CD4-positive, alpha-beta memory T cell (primary cell): ENCODE data around the gene FBXL2. TPM values are rescaled to one million over a fixed set of nuclear protein-coding genes. Genes with fewer than 3 reads are reported as not detected.

ENCODE experiments used
- CTCF ChIA-PET: fragments of 350-600 bp; sonication (Branson Sonifier 250); formaldehyde crosslinking; loops from one replicate; lab custom pipeline; 2021; ENCODE audit warnings: inconsistent platforms; ENCODE audit not compliant: partially characterized antibody; lab: Charles Lee
- POLR2A ChIA-PET: fragments of 350-600 bp; sonication (Branson Sonifier 250); formaldehyde crosslinking; loops from one replicate; lab custom pipeline; 2021; ENCODE audit not compliant: partially characterized antibody; lab: Charles Lee
- DNase-seq, 5 donors: peaks; one replicate each; pipeline versions ENCODE4 v3.0.0 to v3.0.0-alpha.2; 2020 to 2022; ENCODE audit warnings: mixed read lengths in 1 of 5
- H3K27ac ChIP-seq: one replicate; pipeline ENCODE4 v1.7.0; 2013; ENCODE audit warnings: low read depth, low read length
- H3K27me3 ChIP-seq: 2 replicates; pipeline ENCODE4 v1.7.0; 2013; ENCODE audit warnings: mild to moderate bottlenecking, low read length, moderate library complexity; ENCODE audit not compliant: insufficient read depth
- H3K36me3 ChIP-seq: 2 replicates; pipeline ENCODE4 v1.7.0; 2013; ENCODE audit warnings: mild to moderate bottlenecking, low read length, moderate library complexity; ENCODE audit not compliant: insufficient read depth
- H3K4me1 ChIP-seq: 2 replicates; pipeline ENCODE4 v1.7.0; 2013; ENCODE audit warnings: mild to moderate bottlenecking, low read length, moderate library complexity; ENCODE audit not compliant: insufficient read depth
- H3K4me3 ChIP-seq, 2 donors: one replicate each; pipeline ENCODE4 v1.7.0; 2013; ENCODE audit warnings: low read length in 2 of 2, mild to moderate bottlenecking in 1 of 2
- H3K9me3 ChIP-seq, 2 donors: one replicate each; pipeline ENCODE4 v1.7.0; 2013; ENCODE audit warnings: low read length in 2 of 2, control low read depth in 1 of 2; ENCODE audit not compliant: control insufficient read depth in 1 of 2
- H3K27ac Mint-ChIP-seq, 7 donors: one replicate each; pipeline ENCODE4 v1.8.0; 2020 to 2021; ENCODE audit warnings: mixed read lengths in 7 of 7, mild to moderate bottlenecking in 6 of 7, inconsistent platforms in 3 of 7, moderate library complexity in 3 of 7
- H3K27me3 Mint-ChIP-seq, 2 donors: one replicate each; pipeline ENCODE4 v1.8.0; 2020 to 2021; ENCODE audit warnings: mixed read lengths in 2 of 2
- H3K36me3 Mint-ChIP-seq, 2 donors: one replicate each; pipeline ENCODE4 v1.8.0; 2020 to 2021; ENCODE audit warnings: mixed read lengths in 2 of 2, inconsistent platforms in 1 of 2, mild to moderate bottlenecking in 1 of 2
- H3K4me1 Mint-ChIP-seq, 4 donors: one replicate each; pipeline ENCODE4 v1.8.0; 2020 to 2021; ENCODE audit warnings: mixed read lengths in 4 of 4, mild to moderate bottlenecking in 1 of 4
- H3K4me3 Mint-ChIP-seq, 8 donors: one replicate each; pipeline ENCODE4 v1.8.0; 2020 to 2021; ENCODE audit warnings: mixed read lengths in 8 of 8, mild to moderate bottlenecking in 7 of 8, moderate library complexity in 6 of 8, inconsistent platforms in 3 of 8
- H3K9me3 Mint-ChIP-seq, 8 donors: one replicate each; pipeline ENCODE4 v1.8.0; 2020 to 2021; ENCODE audit warnings: mixed read lengths in 8 of 8, mild to moderate bottlenecking in 5 of 8, inconsistent platforms in 3 of 8, moderate library complexity in 1 of 8
- intact Hi-C: fragments of 100-400 bp; cut with micrococcal nuclease; formaldehyde crosslinking; loops from one replicate; pipeline ENCODE4 v1.15.1; 2023
- polyA plus RNA-seq, 2 donors: library from polyadenylated mRNA; unstranded; fragments of 300-500 nt; fragmentation: Illumina TruSeq; gene quantifications; one replicate each; pipeline ENCODE4 v1.2.3, GENCODE V29; 2021
- total RNA-seq, 2 experiments: library from RNA; stranded (reverse); gene quantifications; one replicate each; pipeline ENCODE4 v1.2.3, GENCODE V29; 2021

FBXL2 gene
- total and polyA plus RNA-seq, 4 experiments from 2014 or later, result 0.29 TPM; not detected in 3

DNA sequence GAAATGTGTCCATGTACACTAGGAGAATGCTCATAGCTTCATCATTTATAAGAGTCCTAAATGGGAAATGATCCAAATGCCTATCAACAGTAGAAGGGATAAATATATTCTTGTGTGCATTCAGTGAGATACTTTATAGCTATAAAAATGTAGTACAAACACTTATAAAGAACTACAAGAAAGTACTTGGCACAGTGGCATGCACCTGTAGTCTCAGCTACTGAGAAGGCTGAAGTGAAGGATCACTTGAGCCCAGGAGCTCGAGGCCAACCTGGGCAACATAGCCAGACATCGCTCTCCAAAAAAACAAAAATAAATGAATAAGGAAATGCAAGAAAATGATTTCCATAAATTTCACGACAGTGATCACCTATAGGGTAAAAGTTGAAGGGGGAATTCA is 3.6 kb upstream of the FBXL2 start:
- no peaks in the 10 kb centered on the region for H3K4me1 ChIP-seq
- intact Hi-C loops, result no loop called here
- Mint-ChIP-seq H3K27ac (no peak overlapping the region), H3K9me3 (peaks cover 0 to 6% (median 2%) of the 10 kb centered on the region in 8 donors), H3K27me3 (peaks cover 23 to 37% of the 10 kb centered on the region in 2 donors), H3K4me1 (peaks cover 0 to 3% (median 2%) of the 10 kb centered on the region in 4 donors), H3K4me3 (no peak overlapping the region), H3K36me3 (peaks cover 0 to 3% of the 10 kb centered on the region in 2 donors)
- no peak for DNase-seq
- no peak overlapping the region for H3K27ac ChIP-seq
- ChIA-PET POLR2A (no interaction called here), CTCF (no interaction called here)
- no peak overlapping the region for H3K4me3 ChIP-seq
- no peaks in the 10 kb centered on the region for H3K27me3 ChIP-seq
- no peaks in the 10 kb centered on the region for H3K9me3 ChIP-seq
- H3K36me3 ChIP-seq, result no peaks in the 10 kb centered on the region

GRCh38 chr3:33278163-33278562 is 921 bp downstream of the FBXL2 start:
- Mint-ChIP-seq H3K4me1 (peaks cover 0 to 3% (median 2%) of the 10 kb centered on the region in 4 donors), H3K4me3 (peak overlapping the region in 5 of 8 donors; percentile 11 to 48 (median 32)), H3K27me3 (peaks cover 22 to 32% of the 10 kb centered on the region in 2 donors), H3K36me3 (peaks cover 0 to 3% of the 10 kb centered on the region in 2 donors), H3K9me3 (peaks cover 0 to 9% (median 0%) of the 10 kb centered on the region in 8 donors), H3K27ac (no peak overlapping the region)
- H3K4me3 ChIP-seq, result no peak overlapping the region
- ChIA-PET POLR2A (no interaction called here), CTCF (no interaction called here)
- intact Hi-C loops, result no loop called here
- no peaks in the 10 kb centered on the region for H3K9me3 ChIP-seq
- no peak for DNase-seq
- H3K27ac ChIP-seq, result no peak overlapping the region
- no peaks in the 10 kb centered on the region for H3K27me3 ChIP-seq
- H3K4me1 ChIP-seq, result no peaks in the 10 kb centered on the region
- H3K36me3 ChIP-seq, result no peaks in the 10 kb centered on the region

DNA sequence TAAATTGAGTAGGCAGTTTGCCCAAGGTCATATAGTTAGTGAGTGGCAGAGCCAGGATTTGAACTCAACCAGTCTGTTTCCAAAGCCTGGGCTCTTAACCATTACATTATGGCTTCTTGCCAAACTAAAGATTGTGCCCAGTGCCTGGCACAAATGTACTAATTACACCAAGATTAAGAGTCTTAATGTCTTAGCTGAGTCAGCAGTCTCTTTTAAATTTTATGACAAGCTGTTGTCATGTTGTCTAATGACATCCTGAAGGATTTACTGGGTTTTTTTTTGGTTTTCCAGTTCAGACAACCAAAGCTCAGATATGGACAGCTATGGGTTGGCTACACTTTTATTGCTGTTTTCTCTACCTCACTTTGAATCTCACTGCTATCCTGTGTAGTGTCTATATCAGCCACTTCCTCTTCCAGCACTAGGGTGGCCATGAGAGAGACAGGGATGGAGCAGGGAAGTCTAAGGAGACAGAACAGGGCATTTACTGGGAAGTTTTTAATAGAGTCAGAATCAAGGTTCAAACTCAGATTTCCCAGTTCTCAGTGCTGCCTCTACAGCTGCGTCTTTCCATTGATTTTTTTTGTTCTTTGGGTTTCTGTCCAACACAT is 10.5 kb downstream of the FBXL2 start:
- DNase-seq, result no peak
- ChIA-PET CTCF (no interaction called here), POLR2A (no interaction called here)
- no peak overlapping the region for H3K27ac Mint-ChIP-seq
- no peak overlapping the region for H3K4me3 ChIP-seq
- H3K36me3 ChIP-seq, result no peaks in the 10 kb centered on the region
- no peaks in the 10 kb centered on the region for H3K9me3 ChIP-seq
- H3K9me3 Mint-ChIP-seq, result peaks cover 6 to 50% (median 28%) of the 10 kb centered on the region in 8 donors
- no peaks in the 10 kb centered on the region for H3K4me1 ChIP-seq
- no peaks in the 10 kb centered on the region for H3K4me1 Mint-ChIP-seq
- H3K27ac ChIP-seq, result no peak overlapping the region
- peaks cover 26 to 33% of the 10 kb centered on the region in 2 donors for H3K27me3 Mint-ChIP-seq
- H3K4me3 Mint-ChIP-seq, result no peak overlapping the region
- H3K36me3 Mint-ChIP-seq, result peaks cover 0 to 8% of the 10 kb centered on the region in 2 donors
- H3K27me3 ChIP-seq, result no peaks in the 10 kb centered on the region
- intact Hi-C loops, result no loop called here

- H3K27ac Mint-ChIP-seq, result no peak overlapping the region
- Histone ChIP-seq H3K9me3 (no peaks in the 10 kb centered on the region), H3K4me3 (no peak overlapping the region), H3K4me1 (no peaks in the 10 kb centered on the region), H3K27me3 (no peaks in the 10 kb centered on the region), H3K27ac (no peak overlapping the region), H3K36me3 (no peaks in the 10 kb centered on the region)
- intact Hi-C loops, result no loop called here
- CTCF ChIA-PET, result no interaction called here
- POLR2A ChIA-PET, result no interaction called here
- H3K4me3 Mint-ChIP-seq, result no peak overlapping the region
- peaks cover 0 to 4% (median 0%) of the 10 kb centered on the region in 8 donors for H3K9me3 Mint-ChIP-seq
- DNase-seq, result no peak
- no peaks in the 10 kb centered on the region for H3K36me3 Mint-ChIP-seq
- H3K27me3 Mint-ChIP-seq, result peaks cover 1 to 3% of the 10 kb centered on the region in 2 donors
- no peaks in the 10 kb centered on the region for H3K4me1 Mint-ChIP-seq
These were observed 22.3 kb downstream of the FBXL2 start for GRCh38 chr3:33299395-33300081.

- Histone ChIP-seq H3K4me3 (no peak overlapping the region), H3K27me3 (no peaks in the 10 kb centered on the region), H3K27ac (no peak overlapping the region), H3K9me3 (peaks cover 0 to 5% of the 10 kb centered on the region in 2 donors), H3K4me1 (no peaks in the 10 kb centered on the region), H3K36me3 (no peaks in the 10 kb centered on the region)
- ChIA-PET POLR2A (no interaction called here), CTCF (no interaction called here)
- Mint-ChIP-seq H3K36me3 (peaks cover 5 to 6% of the 10 kb centered on the region in 2 donors), H3K9me3 (peaks cover 2 to 23% (median 10%) of the 10 kb centered on the region in 8 donors), H3K27ac (no peak overlapping the region), H3K4me3 (no peak overlapping the region), H3K4me1 (no peaks in the 10 kb centered on the region), H3K27me3 (peaks cover 13 to 16% of the 10 kb centered on the region in 2 donors)
- no peak for DNase-seq
- intact Hi-C loops, result no loop called here
These were observed 35.1 kb downstream of the FBXL2 start for GRCh38 chr3:33312361-33312760.

DNA sequence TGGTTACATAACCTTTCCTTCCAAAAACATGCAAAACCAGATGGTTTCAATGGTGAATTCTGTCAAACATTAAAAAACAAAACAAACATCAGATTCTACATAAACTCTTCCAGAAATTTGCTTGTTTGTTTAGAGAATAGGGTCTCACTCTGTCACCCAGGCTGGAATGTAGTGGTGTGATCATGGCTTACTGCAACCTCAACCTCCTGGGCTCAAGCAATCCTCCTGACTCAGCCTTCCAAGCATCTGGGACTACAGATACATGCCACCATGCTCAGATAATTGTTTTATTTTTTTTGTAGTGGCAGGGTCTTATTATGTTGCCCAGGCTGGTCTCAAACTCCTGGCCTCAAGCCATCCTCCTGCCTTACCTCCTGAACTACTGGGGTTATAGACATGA is 36.1 kb downstream of the FBXL2 start:
- no peaks in the 10 kb centered on the region for H3K4me1 ChIP-seq
- no peaks in the 10 kb centered on the region for H3K27me3 ChIP-seq
- no peak for DNase-seq
- peaks cover 0 to 5% of the 10 kb centered on the region in 2 donors for H3K9me3 ChIP-seq
- Mint-ChIP-seq H3K36me3 (peaks cover 5 to 6% of the 10 kb centered on the region in 2 donors), H3K9me3 (peaks cover 2 to 23% (median 10%) of the 10 kb centered on the region in 8 donors), H3K4me3 (no peak overlapping the region), H3K27ac (no peak overlapping the region), H3K27me3 (peaks cover 10 to 17% of the 10 kb centered on the region in 2 donors), H3K4me1 (peaks cover 0 to 4% (median 3%) of the 10 kb centered on the region in 4 donors)
- no peak overlapping the region for H3K27ac ChIP-seq
- H3K4me3 ChIP-seq, result no peak overlapping the region
- ChIA-PET CTCF (no interaction called here), POLR2A (no interaction called here)
- no peaks in the 10 kb centered on the region for H3K36me3 ChIP-seq
- intact Hi-C loops, result no loop called here

GRCh38 chr3:33314993-33315392 is 37.8 kb downstream of the FBXL2 start:
- Histone ChIP-seq H3K4me3 (no peak overlapping the region), H3K9me3 (peaks cover 0 to 5% of the 10 kb centered on the region in 2 donors), H3K4me1 (no peaks in the 10 kb centered on the region), H3K36me3 (no peaks in the 10 kb centered on the region), H3K27ac (no peak overlapping the region), H3K27me3 (no peaks in the 10 kb centered on the region)
- ChIA-PET POLR2A (no interaction called here), CTCF (no interaction called here)
- Mint-ChIP-seq H3K27ac (peak overlapping the region in 1 of 7 donors; percentile 6), H3K36me3 (peaks cover 5 to 6% of the 10 kb centered on the region in 2 donors), H3K4me3 (no peak overlapping the region), H3K4me1 (peaks cover 0 to 6% (median 5%) of the 10 kb centered on the region in 4 donors), H3K27me3 (peaks cover 10 to 18% of the 10 kb centered on the region in 2 donors), H3K9me3 (peaks cover 0 to 19% (median 9%) of the 10 kb centered on the region in 8 donors)
- intact Hi-C loops, result no loop called here
- DNase-seq, result no peak
